HG02678 (cell line): ENCODE results near the gene BCR.
"Not testable (repeated sequence)": the region's sequence is repeated elsewhere in the genome, so short reads cannot be mapped to it uniquely, and the experiment has no call there.

Experiments
- ATAC-seq: cut with Tn5 transposase; IDR thresholded peaks from one replicate; pipeline ENCODE4 v1.9.1; 2021; ENCODE audit warnings: mild to moderate bottlenecking, moderate library complexity; ENCODE audit not compliant: unreplicated experiment

The BCR gene

DNA sequence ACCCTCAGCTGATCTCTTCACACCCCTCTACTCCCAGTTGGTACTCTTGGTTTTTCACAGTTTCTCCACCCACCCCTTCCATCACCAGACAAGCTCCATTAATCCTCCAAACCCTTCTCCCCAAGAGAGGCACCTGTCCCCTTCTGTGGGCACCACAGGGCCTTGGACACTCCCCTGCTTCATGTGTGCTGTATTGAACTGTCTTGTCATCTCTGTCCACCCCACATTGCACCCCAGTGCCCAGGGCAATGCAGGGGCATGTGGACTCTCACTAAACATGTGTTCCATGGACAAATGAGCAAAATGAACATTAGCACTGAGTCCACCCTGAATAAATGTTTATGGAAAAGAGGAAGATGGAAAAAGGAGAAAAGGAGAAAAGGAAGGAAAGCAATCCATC, 181.4 kb downstream of the BCR start:
- ATAC-seq, result no peak

- ATAC-seq, result no peak
Observed at GRCh38 chr22:23363683-23364082, 183.4 kb downstream of the BCR start.

DNA sequence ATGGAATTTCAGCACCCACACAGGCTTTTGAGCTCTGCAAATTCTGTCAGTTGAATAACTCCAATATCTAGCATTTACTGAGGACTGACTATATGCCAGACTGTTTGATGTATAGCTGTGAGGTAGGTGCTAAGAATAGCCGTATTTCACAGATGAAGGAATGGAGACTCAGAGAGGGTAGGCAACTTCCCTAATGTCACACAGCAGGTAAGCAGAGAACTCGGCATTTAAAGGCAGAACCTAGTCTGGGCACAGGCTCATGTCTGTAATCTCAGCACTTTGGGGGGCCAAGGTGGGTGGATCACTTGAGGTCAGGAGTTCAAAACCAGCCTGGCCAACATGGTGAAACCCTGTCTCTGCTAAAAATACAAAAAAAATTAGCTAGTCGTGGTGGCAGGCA, 184.1 kb downstream of the BCR start:
- no peak for ATAC-seq

DNA sequence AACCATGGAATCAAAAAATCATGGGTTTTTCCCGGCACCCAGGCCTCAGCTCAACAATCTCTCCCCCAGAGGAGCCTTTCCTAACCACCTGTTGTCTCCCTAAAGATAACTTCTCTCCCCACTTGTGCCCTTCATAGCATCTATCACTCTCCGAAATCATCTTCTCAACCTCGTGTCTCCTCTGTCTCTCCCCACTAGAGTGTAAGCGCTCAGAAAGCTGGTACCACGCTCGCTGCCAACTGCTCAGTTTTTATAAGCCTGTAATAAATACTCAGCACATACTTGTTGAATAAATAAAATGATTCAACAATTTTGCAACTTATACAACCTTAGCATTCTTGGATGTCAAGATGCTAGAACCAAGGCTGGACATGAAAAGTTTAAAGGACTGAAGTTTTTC, 185.2 kb downstream of the BCR start:
- no peak for ATAC-seq

DNA sequence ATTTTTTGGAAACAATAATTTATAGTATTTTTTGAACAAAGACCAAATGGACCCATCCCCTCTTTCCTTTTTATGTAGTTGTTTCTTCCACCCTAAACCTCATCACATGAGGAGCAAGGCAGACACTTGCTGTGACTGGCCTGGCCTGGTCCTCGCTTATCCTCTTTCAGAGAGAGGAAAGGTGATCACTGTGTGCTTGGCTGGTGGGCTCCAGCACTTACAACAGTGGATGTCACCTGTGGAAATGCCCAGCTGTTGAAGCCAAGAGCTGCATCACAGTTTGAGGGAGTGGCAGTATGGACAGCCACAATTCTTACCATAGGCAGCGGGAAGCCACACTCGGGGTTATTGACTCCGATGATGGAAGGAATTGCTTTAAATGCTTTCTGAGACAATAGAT, 185.7 kb downstream of the BCR start:
- no peak for ATAC-seq

- ATAC-seq, result not testable (repeated sequence)
Observed at GRCh38 chr22:23367196-23367595, 186.9 kb downstream of the BCR start.
